Tibial artery (tissue), 4 donors: ENCODE measurements around the gene RECK.

Experiments used
- DNase-seq, 2 donors: peaks; one replicate each; pipeline ENCODE4 v3.0.0-alpha.2; 2019
- H3K27ac ChIP-seq, 2 donors: fragments of 200-600 bp; sonication (generic) in 1 of 2; 1 replicate in 1 of 2; 2 replicates in 1 of 2; pipeline ENCODE4 v1.5.1; 2018 to 2019; ENCODE audit warnings: mild to moderate bottlenecking in 1 of 2
- H3K27me3 ChIP-seq, 2 donors: fragments of 200-600 bp; sonication (generic) in 1 of 2; one replicate each; pipeline versions ENCODE4 v1.5.1 to v1.6.0; 2016 to 2019
- H3K36me3 ChIP-seq, 3 donors: fragments of 200-600 bp; sonication (generic) in 2 of 3; one replicate each; pipeline ENCODE4 v1.5.1; 2016 to 2019; ENCODE audit warnings: mild to moderate bottlenecking in 2 of 3
- H3K4me1 ChIP-seq, 4 donors: fragments of 200-600 bp; sonication (generic) in 2 of 4; 1 replicate in 3 of 4; 2 replicates in 1 of 4; pipeline ENCODE4 v1.5.1; 2016 to 2019
- H3K4me3 ChIP-seq, 2 donors: fragments of 200-600 bp; sonication (generic) in 1 of 2; 1 replicate in 1 of 2; 2 replicates in 1 of 2; pipeline ENCODE4 v1.5.1; 2018 to 2019; ENCODE audit warnings: mild to moderate bottlenecking in 2 of 2
- H3K9me3 ChIP-seq, 3 donors: fragments of 200-600 bp; sonication (generic) in 1 of 3; one replicate each; pipeline ENCODE4 v1.5.1; 2016 to 2019
- CTCF ChIP-seq, 2 experiments: fragments of 200-600 bp in 1 of 2; fragments of 450-650 bp in 1 of 2; IDR thresholded peaks; one replicate each; pipeline ENCODE4 v1.5.1; 2017 to 2019; ENCODE audit warnings: antibody characterized with exemption in 2 of 2, mild to moderate bottlenecking in 1 of 2, moderate library complexity in 1 of 2
- intact Hi-C: fragments of 100-400 bp; cut with DNase I; formaldehyde crosslinking; loops from one replicate; pipeline ENCODE4 v1.15.0; 2023; ENCODE audit warnings: low total_unique reads

The RECK gene

GRCh38 chr9:36166168-36166927 is 129.6 kb downstream of the RECK start:
- no peaks in the 10 kb centered on the region for H3K27me3 ChIP-seq
- peak overlapping the region; percentile 56 to 77 for H3K27ac ChIP-seq
- no peaks in the 10 kb centered on the region for H3K9me3 ChIP-seq
- peak; percentile 79 to 89 for DNase-seq
- H3K4me1 ChIP-seq = peaks cover 4 to 50% (median 40%) of the 10 kb centered on the region in 4 donors
- intact Hi-C loops = loop anchor here (2.0 to 10.0 kb wide), 3 partner anchors 26 to 132 kb away; partner anchors contain the start of gene RECK
- TF ChIP-seq CTCF (IDR thresholded peaks at IDR 0.05) = peak; percentile 93 to 94
- H3K4me3 ChIP-seq = peak overlapping the region; percentile 54 to 56
- no peaks in the 10 kb centered on the region for H3K36me3 ChIP-seq

DNA sequence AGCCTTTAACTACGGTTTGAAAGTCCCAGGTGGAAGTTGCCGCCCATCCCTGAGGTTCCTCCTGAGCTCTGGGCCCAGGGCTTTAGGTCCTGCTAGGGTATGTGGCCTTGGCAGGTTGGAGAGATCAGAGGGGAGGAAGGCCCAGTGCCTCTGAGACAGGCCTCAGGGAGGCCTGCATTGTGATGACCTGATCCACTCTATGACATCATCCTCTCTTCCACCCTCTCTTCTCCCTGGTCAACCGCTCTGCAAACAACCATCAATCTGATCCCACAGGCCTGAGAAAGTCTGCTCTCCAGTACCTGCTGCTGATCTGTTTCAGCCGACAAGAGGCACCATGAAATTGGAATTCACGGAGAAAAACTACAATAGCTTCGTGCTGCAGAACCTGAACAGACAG is 132.5 kb downstream of the RECK start, which contains the start of gene CCIN:
CCIN (plus strand) TSS at position 223 of the 400 bp plus-strand sequence; CDS start at position 338, 115 bp downstream.
- Histone ChIP-seq H3K27ac (no peak within 1 kb of the TSS), H3K9me3 (no peaks in the 10 kb centered on the region), H3K36me3 (no peaks in the 10 kb centered on the region), H3K4me1 (peaks cover 0 to 25% (median 18%) of the 10 kb centered on the region in 4 donors), H3K4me3 (no peak within 1 kb of the TSS), H3K27me3 (peaks cover 0 to 5% of the 10 kb centered on the region in 2 donors)
- no peak for TF ChIP-seq CTCF (IDR thresholded peaks at IDR 0.05)
- no peak for DNase-seq
- intact Hi-C loops = loop anchor here (10.0 kb wide), 1 partner anchor 134 kb away; the partner anchor contains the start of gene RECK

GRCh38 chr9:36169708-36170107 is 133.0 kb downstream of the RECK start:
- DNase-seq = no peak
- Histone ChIP-seq H3K9me3 (no peaks in the 10 kb centered on the region), H3K4me3 (no peak overlapping the region), H3K36me3 (no peaks in the 10 kb centered on the region), H3K27ac (no peak overlapping the region), H3K27me3 (peaks cover 0 to 5% of the 10 kb centered on the region in 2 donors), H3K4me1 (peaks cover 0 to 24% (median 13%) of the 10 kb centered on the region in 4 donors)
- intact Hi-C loops = loop anchor here (10.0 kb wide), 1 partner anchor 135 kb away; the partner anchor contains the start of gene RECK
- TF ChIP-seq CTCF (IDR thresholded peaks at IDR 0.05) = no peak

DNA sequence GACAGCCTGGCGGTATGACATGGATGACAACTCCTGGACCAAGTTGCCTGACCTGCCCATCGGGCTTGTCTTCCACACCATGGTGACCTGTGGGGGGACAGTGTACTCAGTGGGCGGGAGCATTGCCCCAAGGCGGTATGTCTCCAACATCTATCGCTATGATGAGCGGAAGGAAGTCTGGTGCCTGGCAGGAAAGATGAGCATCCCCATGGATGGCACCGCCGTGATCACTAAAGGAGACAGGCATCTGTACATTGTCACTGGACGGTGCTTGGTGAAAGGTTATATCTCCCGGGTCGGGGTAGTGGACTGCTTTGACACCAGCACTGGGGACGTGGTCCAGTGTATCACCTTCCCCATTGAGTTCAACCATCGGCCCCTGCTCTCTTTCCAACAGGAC is 133.8 kb downstream of the RECK start:
- Histone ChIP-seq H3K27ac (no peak overlapping the region), H3K27me3 (peaks cover 0 to 5% of the 10 kb centered on the region in 2 donors), H3K4me3 (no peak overlapping the region), H3K36me3 (no peaks in the 10 kb centered on the region), H3K9me3 (no peaks in the 10 kb centered on the region), H3K4me1 (peaks cover 0 to 16% (median 12%) of the 10 kb centered on the region in 4 donors)
- TF ChIP-seq CTCF (IDR thresholded peaks at IDR 0.05) = no peak
- intact Hi-C loops = no loop called here
- no peak for DNase-seq

- intact Hi-C loops = no loop called here
These were observed 137.1 kb downstream of the RECK start for GRCh38 chr9:36173861-36174260.

More at GRCh38 chr9:36173861-36174260, 137.1 kb downstream of the RECK start:
- Histone ChIP-seq H3K27me3 (peaks cover 0 to 5% of the 10 kb centered on the region in 2 donors), H3K4me1 (no peaks in the 10 kb centered on the region), H3K9me3 (no peaks in the 10 kb centered on the region), H3K27ac (no peak overlapping the region), H3K4me3 (no peak overlapping the region), H3K36me3 (no peaks in the 10 kb centered on the region)
- no peak for DNase-seq
- TF ChIP-seq CTCF (IDR thresholded peaks at IDR 0.05) = no peak
